CD4-positive, CD25-positive, alpha-beta regulatory T cell (primary cell): ENCODE data around the gene ZNF827. TPM values are rescaled to one million over a fixed set of nuclear protein-coding genes. Genes with fewer than 3 reads are reported as not detected.
A peak's percentile ranks its signal among the peaks of the same experiment; 100 is the strongest.

Experiments used
- ATAC-seq, 2 donors: fragments of 150-1000 bp; cut with Tn5 transposase; one replicate each; pipeline ENCODE4 v1.10.0; 2021; ENCODE audit warnings: low read depth in 2 of 2, moderate number of reproducible peaks in 2 of 2, moderate library complexity in 1 of 2
- DNase-seq, 3 donors: peaks; one replicate each; pipeline versions ENCODE4 v3.0.0 to v3.0.0-alpha.2; 2012 to 2022; ENCODE audit warnings: mixed read lengths in 1 of 3
- H3K27ac ChIP-seq: one replicate; pipeline ENCODE4 v1.7.0; 2013; ENCODE audit warnings: mild to moderate bottlenecking, low read length; ENCODE audit not compliant: insufficient read depth, poor library complexity, severe bottlenecking
- H3K27me3 ChIP-seq: one replicate; pipeline ENCODE4 v1.7.0; 2013; ENCODE audit warnings: low read length; ENCODE audit not compliant: control insufficient read depth, insufficient read depth
- H3K36me3 ChIP-seq: one replicate; pipeline ENCODE4 v1.7.0; 2013; ENCODE audit warnings: mild to moderate bottlenecking, low read length, moderate library complexity; ENCODE audit not compliant: control insufficient read depth, insufficient read depth
- H3K4me1 ChIP-seq: 2 replicates; pipeline ENCODE4 v1.7.0; 2013; ENCODE audit warnings: mild to moderate bottlenecking, low read length; ENCODE audit not compliant: insufficient read depth, control insufficient read depth, poor library complexity, severe bottlenecking
- H3K4me3 ChIP-seq: one replicate; pipeline ENCODE4 v1.7.0; 2013; ENCODE audit warnings: low read depth, mild to moderate bottlenecking, low read length, moderate library complexity
- H3K9me3 ChIP-seq, 2 experiments: 1 replicate in 1 of 2; 2 replicates in 1 of 2; pipeline ENCODE4 v1.7.0; 2013; ENCODE audit warnings: low read length in 2 of 2, mild to moderate bottlenecking in 1 of 2, moderate library complexity in 1 of 2; ENCODE audit not compliant: control insufficient read depth in 2 of 2
- H3K27ac Mint-ChIP-seq, 3 donors: one replicate each; pipeline ENCODE4 v1.8.0; 2020 to 2022; ENCODE audit warnings: mild to moderate bottlenecking in 3 of 3, mixed read lengths in 3 of 3, moderate library complexity in 2 of 3
- H3K27me3 Mint-ChIP-seq: one replicate; pipeline ENCODE4 v1.8.0; 2022; ENCODE audit warnings: mild to moderate bottlenecking, mixed read lengths
- H3K36me3 Mint-ChIP-seq: one replicate; pipeline ENCODE4 v1.8.0; 2020; ENCODE audit warnings: mixed read lengths
- H3K4me1 Mint-ChIP-seq, 4 donors: one replicate each; pipeline ENCODE4 v1.8.0; 2020 to 2022; ENCODE audit warnings: mixed read lengths in 4 of 4, mild to moderate bottlenecking in 1 of 4
- H3K4me3 Mint-ChIP-seq, 4 donors: one replicate each; pipeline ENCODE4 v1.8.0; 2020 to 2022; ENCODE audit warnings: mild to moderate bottlenecking in 4 of 4, mixed read lengths in 4 of 4, moderate library complexity in 3 of 4
- H3K9me3 Mint-ChIP-seq, 7 donors: one replicate each; pipeline ENCODE4 v1.8.0; 2020 to 2022; ENCODE audit warnings: mixed read lengths in 7 of 7, mild to moderate bottlenecking in 3 of 7, moderate library complexity in 2 of 7
- polyA plus RNA-seq, 4 donors: library from polyadenylated mRNA; unstranded; fragments of 300-500 nt; fragmentation: Illumina TruSeq; gene quantifications; one replicate each; pipeline ENCODE4 v1.2.3, GENCODE V29; 2021
- total RNA-seq: library from RNA; stranded (reverse); gene quantifications from one replicate; pipeline ENCODE4 v1.2.3, GENCODE V29; 2022

The ZNF827 gene
- total and polyA plus RNA-seq, 5 donors from 2014 or later = 0.92 to 6.0 (median 1.2) TPM

DNA sequence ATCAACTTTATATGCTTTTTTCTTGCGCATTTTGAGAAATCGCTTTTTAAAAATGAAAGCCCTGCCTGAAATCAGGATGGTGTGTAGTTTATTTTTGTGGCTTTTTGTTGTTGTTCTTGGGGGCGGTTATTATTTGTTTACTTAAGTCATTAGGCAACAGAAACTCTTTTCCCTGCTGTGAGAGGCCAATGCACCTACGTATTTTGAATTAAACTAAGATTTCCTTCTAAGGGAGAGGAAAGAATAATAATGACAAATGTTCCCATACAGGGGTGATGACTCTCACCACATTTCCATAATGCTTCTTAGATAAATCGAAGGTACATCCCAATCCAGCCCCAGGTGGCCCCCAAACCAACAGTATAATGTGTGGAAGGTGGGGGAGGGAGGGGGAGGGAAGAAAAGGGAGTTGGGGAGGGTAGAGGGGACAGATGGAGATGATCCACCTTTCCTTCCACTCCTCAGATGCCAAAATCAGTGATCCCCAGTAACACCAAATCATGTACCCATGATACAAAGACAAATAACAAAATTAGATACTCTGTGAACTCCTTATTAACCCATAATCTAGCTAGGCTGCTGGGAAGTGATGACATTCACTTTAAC is 39.6 kb downstream of the ZNF827 start:
- ATAC-seq (no peak), DNase-seq (no peak)
- no peaks in the 10 kb centered on the region for H3K27me3 Mint-ChIP-seq
- Histone ChIP-seq H3K27ac (no peak overlapping the region), H3K4me1 (no peaks in the 10 kb centered on the region), H3K27me3 (no peaks in the 10 kb centered on the region), H3K9me3 (no peaks in the 10 kb centered on the region), H3K4me3 (no peak overlapping the region), H3K36me3 (no peaks in the 10 kb centered on the region)
- H3K9me3 Mint-ChIP-seq = no peaks in the 10 kb centered on the region
- H3K4me3 Mint-ChIP-seq = no peak overlapping the region
- peaks cover 0 to 32% (median 14%) of the 10 kb centered on the region in 4 donors for H3K4me1 Mint-ChIP-seq
- peaks cover 20% of the 10 kb centered on the region for H3K36me3 Mint-ChIP-seq
- H3K27ac Mint-ChIP-seq = no peak overlapping the region

DNA sequence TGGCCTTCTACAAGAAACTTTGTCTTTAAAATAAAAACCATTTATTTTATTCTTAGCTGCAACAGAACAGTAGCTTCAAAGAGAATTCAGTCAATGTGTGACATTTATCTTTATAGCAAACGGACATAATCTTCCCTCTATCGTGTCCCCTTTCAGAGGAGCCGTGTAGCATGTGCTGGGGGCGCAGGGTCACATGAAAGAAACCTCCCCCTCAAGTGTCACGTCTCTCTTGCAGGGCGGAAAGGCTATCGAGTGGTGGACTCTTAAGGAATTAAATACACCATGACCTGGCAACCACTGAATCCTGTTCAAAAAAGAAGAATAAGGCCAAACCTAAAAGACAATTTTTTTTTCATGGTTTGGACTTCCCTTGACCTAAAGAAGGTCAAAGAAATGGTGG is 40.2 kb downstream of the ZNF827 start:
- Mint-ChIP-seq H3K4me3 (no peak overlapping the region), H3K27ac (no peak overlapping the region), H3K9me3 (no peaks in the 10 kb centered on the region), H3K36me3 (peaks cover 18% of the 10 kb centered on the region), H3K27me3 (no peaks in the 10 kb centered on the region), H3K4me1 (peaks cover 0 to 34% (median 12%) of the 10 kb centered on the region in 4 donors)
- no peaks in the 10 kb centered on the region for H3K36me3 ChIP-seq
- H3K4me3 ChIP-seq = no peak overlapping the region
- no peak overlapping the region for H3K27ac ChIP-seq
- ATAC-seq (no peak), DNase-seq (no peak)
- H3K4me1 ChIP-seq = no peaks in the 10 kb centered on the region
- H3K9me3 ChIP-seq = no peaks in the 10 kb centered on the region
- H3K27me3 ChIP-seq = no peaks in the 10 kb centered on the region

DNA sequence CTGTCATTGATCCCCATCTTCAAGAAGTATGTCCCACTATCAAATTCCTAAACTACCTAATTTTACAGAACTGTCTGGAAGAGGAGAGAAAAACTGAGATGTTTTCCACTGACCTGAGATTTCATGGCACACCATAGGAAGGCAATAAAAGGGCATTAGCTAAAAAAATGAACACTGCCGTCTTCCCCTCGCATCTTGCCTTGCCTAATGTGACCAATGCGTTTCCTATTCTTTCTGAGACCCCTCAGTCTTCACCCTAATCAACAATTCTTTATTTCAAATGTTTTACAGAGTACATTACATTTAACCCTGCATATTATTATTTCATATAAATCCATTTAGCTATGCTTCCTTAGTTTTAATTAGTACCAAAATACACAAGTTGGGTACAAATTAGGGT is 43.6 kb downstream of the ZNF827 start:
- peaks cover 0 to 34% (median 16%) of the 10 kb centered on the region in 4 donors for H3K4me1 Mint-ChIP-seq

DNA sequence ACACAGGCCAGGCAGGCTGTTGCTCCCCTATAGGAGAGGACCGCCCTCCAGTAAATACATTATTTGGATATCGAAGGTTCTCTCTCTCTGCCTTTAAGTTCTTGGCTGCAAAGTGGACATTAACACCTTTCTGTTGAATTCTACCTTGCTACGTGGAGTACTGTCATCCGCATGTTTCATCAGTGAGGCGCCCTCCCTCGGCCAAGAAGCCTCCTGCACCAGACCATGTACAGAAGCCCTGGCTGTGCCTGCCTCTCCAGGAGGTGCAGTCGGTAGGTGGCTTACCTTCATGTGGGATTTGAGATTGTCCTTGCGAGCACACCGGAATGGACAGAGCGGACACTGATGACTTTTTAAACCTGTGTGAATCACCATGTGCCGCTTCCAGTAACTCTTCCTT is 46.7 kb downstream of the ZNF827 start:
- Histone ChIP-seq H3K9me3 (no peaks in the 10 kb centered on the region), H3K27me3 (no peaks in the 10 kb centered on the region), H3K36me3 (no peaks in the 10 kb centered on the region), H3K27ac (no peak overlapping the region), H3K4me1 (no peaks in the 10 kb centered on the region), H3K4me3 (no peak overlapping the region)
- DNase-seq = no peak
- Mint-ChIP-seq H3K4me1 (peaks cover 0 to 28% (median 16%) of the 10 kb centered on the region in 4 donors), H3K27ac (no peak overlapping the region), H3K4me3 (no peak overlapping the region), H3K36me3 (peaks cover 7% of the 10 kb centered on the region), H3K9me3 (no peaks in the 10 kb centered on the region), H3K27me3 (peaks cover 4% of the 10 kb centered on the region)
- ATAC-seq = no peak

More for the DNA sequence above, 43.6 kb downstream of the ZNF827 start:
- peaks cover 7% of the 10 kb centered on the region for H3K36me3 Mint-ChIP-seq
- Histone ChIP-seq H3K9me3 (no peaks in the 10 kb centered on the region), H3K27me3 (no peaks in the 10 kb centered on the region), H3K36me3 (no peaks in the 10 kb centered on the region), H3K4me1 (no peaks in the 10 kb centered on the region), H3K4me3 (no peak overlapping the region), H3K27ac (no peak overlapping the region)
- DNase-seq (no peak), ATAC-seq (no peak)
- H3K27me3 Mint-ChIP-seq = peaks cover 4% of the 10 kb centered on the region
- H3K27ac Mint-ChIP-seq = no peak overlapping the region
- H3K9me3 Mint-ChIP-seq = no peaks in the 10 kb centered on the region
- peak overlapping the region in 1 of 4 donors; percentile 9 for H3K4me3 Mint-ChIP-seq

- H3K27ac Mint-ChIP-seq = no peak overlapping the region
- no peaks in the 10 kb centered on the region for H3K27me3 ChIP-seq
- no peak overlapping the region for H3K4me3 Mint-ChIP-seq
- H3K9me3 ChIP-seq = no peaks in the 10 kb centered on the region
- no peaks in the 10 kb centered on the region for H3K9me3 Mint-ChIP-seq
- H3K4me1 ChIP-seq = no peaks in the 10 kb centered on the region
- H3K36me3 ChIP-seq = no peaks in the 10 kb centered on the region
- H3K36me3 Mint-ChIP-seq = peaks cover 16% of the 10 kb centered on the region
- H3K27ac ChIP-seq = no peak overlapping the region
- H3K27me3 Mint-ChIP-seq = peaks cover 4% of the 10 kb centered on the region
- H3K4me1 Mint-ChIP-seq = peaks cover 0 to 17% (median 9%) of the 10 kb centered on the region in 4 donors
- ATAC-seq (no peak), DNase-seq (no peak)
- H3K4me3 ChIP-seq = no peak overlapping the region
These were observed 47.9 kb downstream of the ZNF827 start for GRCh38 chr4:145890689-145891088.

DNA sequence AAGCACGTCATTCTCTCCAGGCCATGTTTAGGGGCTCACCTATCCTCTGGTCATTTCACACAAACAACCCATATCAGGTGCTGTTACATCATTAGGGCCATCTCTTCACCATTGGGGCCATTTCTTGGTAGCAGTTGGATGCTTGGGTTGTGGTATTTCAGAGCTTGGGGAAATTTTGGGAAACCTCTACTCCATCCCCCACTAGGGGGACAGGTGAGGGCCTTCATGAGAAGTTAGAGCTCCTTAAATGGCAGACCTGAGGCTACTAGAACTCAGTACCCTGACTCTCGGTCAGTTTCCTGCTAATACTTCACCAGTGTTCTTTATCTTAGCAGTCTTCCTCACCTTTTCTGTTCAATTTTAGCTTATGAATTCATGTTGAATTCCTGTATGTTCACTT is 50.2 kb downstream of the ZNF827 start:
- H3K4me3 Mint-ChIP-seq = no peak overlapping the region
- H3K4me1 Mint-ChIP-seq = peaks cover 0 to 4% (median 2%) of the 10 kb centered on the region in 4 donors
- DNase-seq = no peak
- no peak overlapping the region for H3K4me3 ChIP-seq
- no peaks in the 10 kb centered on the region for H3K36me3 ChIP-seq
- no peaks in the 10 kb centered on the region for H3K4me1 ChIP-seq
- H3K27ac Mint-ChIP-seq = no peak overlapping the region
- peaks cover 4% of the 10 kb centered on the region for H3K27me3 Mint-ChIP-seq
- no peak overlapping the region for H3K27ac ChIP-seq
- ATAC-seq = no peak
- no peaks in the 10 kb centered on the region for H3K27me3 ChIP-seq
- H3K9me3 Mint-ChIP-seq = no peaks in the 10 kb centered on the region
- H3K9me3 ChIP-seq = no peaks in the 10 kb centered on the region
- H3K36me3 Mint-ChIP-seq = peaks cover 18% of the 10 kb centered on the region

- Histone ChIP-seq H3K27me3 (no peaks in the 10 kb centered on the region), H3K9me3 (no peaks in the 10 kb centered on the region), H3K27ac (no peak overlapping the region), H3K4me1 (no peaks in the 10 kb centered on the region), H3K4me3 (no peak overlapping the region), H3K36me3 (no peaks in the 10 kb centered on the region)
- Mint-ChIP-seq H3K4me3 (no peak overlapping the region), H3K27ac (peak overlapping the region in 1 of 3 donors; percentile 20), H3K27me3 (no peaks in the 10 kb centered on the region), H3K4me1 (peaks cover 0 to 2% (median under 1%) of the 10 kb centered on the region in 4 donors), H3K9me3 (no peaks in the 10 kb centered on the region), H3K36me3 (peaks cover 18% of the 10 kb centered on the region)
- ATAC-seq (no peak), DNase-seq (no peak)
These were observed 51.2 kb downstream of the ZNF827 start for GRCh38 chr4:145887241-145887991.

DNA sequence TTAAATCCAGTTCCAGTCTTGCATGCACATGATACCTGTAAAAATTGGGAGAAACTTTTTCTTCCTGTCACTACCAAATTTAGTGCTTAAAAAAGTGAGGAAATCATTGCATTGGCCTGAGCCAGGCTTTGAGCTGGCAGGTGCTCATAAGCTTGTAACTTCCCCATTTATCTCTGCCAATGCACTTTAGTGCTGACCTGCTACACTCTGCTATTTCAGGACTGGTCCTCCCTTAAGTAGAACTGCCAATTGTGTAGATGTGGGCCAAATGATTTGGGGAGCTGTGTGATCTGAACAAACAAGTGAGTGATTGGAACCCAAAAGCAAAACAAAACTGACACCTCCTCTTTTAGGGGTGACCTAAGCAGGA is 51.8 kb downstream of the ZNF827 start:
- H3K4me3 ChIP-seq = no peak overlapping the region
- H3K4me1 ChIP-seq = no peaks in the 10 kb centered on the region
- H3K9me3 Mint-ChIP-seq = no peaks in the 10 kb centered on the region
- DNase-seq = no peak
- peaks cover 16% of the 10 kb centered on the region for H3K36me3 Mint-ChIP-seq
- H3K27ac Mint-ChIP-seq = no peak overlapping the region
- H3K27me3 ChIP-seq = no peaks in the 10 kb centered on the region
- no peaks in the 10 kb centered on the region for H3K9me3 ChIP-seq
- no peaks in the 10 kb centered on the region for H3K36me3 ChIP-seq
- H3K4me3 Mint-ChIP-seq = no peak overlapping the region
- no peak for ATAC-seq
- peaks cover 0 to 2% (median under 1%) of the 10 kb centered on the region in 4 donors for H3K4me1 Mint-ChIP-seq
- no peak overlapping the region for H3K27ac ChIP-seq
- H3K27me3 Mint-ChIP-seq = no peaks in the 10 kb centered on the region
